Right cardiac atrium (tissue), 5 donors: ENCODE measurements around the gene MPDU1. TPM values are rescaled to one million over a fixed set of nuclear protein-coding genes. Genes with fewer than 3 reads are reported as not detected.

Experiments
- ATAC-seq, 2 donors: fragments of 200-7000 bp; cut with Tn5 transposase; one replicate each; pipeline versions ENCODE4 v1.8.0 to v1.9.1; 2020; ENCODE audit warnings: moderate library complexity in 2 of 2, mild to moderate bottlenecking in 1 of 2
- DNase-seq, 3 donors: peaks; one replicate each; pipeline ENCODE4 v3.0.0-alpha.2; 2020
- H3K27ac ChIP-seq: one replicate; pipeline ENCODE4 v1.5.1; 2013; ENCODE audit warnings: mild to moderate bottlenecking, low read length, control low read depth, moderate library complexity
- H3K27me3 ChIP-seq: one replicate; pipeline ENCODE4 v1.6.1; 2013; ENCODE audit not compliant: control insufficient read depth, insufficient read depth
- H3K4me1 ChIP-seq: one replicate; pipeline ENCODE4 v1.6.1; 2013; ENCODE audit warnings: low read length; ENCODE audit not compliant: control insufficient read depth, insufficient read depth
- H3K4me3 ChIP-seq: one replicate; pipeline ENCODE4 v1.5.1; 2013; ENCODE audit warnings: low read length, control low read depth
- H3K9me3 ChIP-seq: one replicate; pipeline ENCODE4 v1.6.1; 2013; ENCODE audit warnings: low read length; ENCODE audit not compliant: control insufficient read depth
- WGBS: extraction: QIAGEN DNeasy Blood & Tissue Kit; methylation state at CpG from one replicate; pipeline ENCODE4 v1.1.7; 2013; 5-methylcytosine and 5-hydroxymethylcytosine counted together
- intact Hi-C, 4 donors: fragments of 100-400 bp; cut with DNase I; formaldehyde crosslinking; loops; one replicate each; pipeline versions ENCODE4 v1.11.0 to v1.14.0; 2022 to 2023
- polyA plus RNA-seq: library from polyadenylated mRNA; stranded (reverse); fragments of 200-250 nt; gene quantifications from one replicate; pipeline ENCODE4 v1.2.3, GENCODE V29; 2013
- total RNA-seq, 4 donors: library from RNA; stranded (reverse); fragmentation: NEBNext Ultra II Directional; extraction: Animal tissue kit (Norgen Biotek cat#: 25700); gene quantifications; one replicate each; pipeline ENCODE4 v1.2.1, GENCODE V29; 2021
- donor health status: healthy with polysubstance abuse.
- donor health status: DM: no; HTN: yes; CAD: no.
- donor health status: DM: no; HTN: no; CAD: no.
- donor health status: DM: no; HTN: yes; CAD: no; lungs with severe emphysema.
- donor health status: DM: yes; HTN: yes; CAD: no.

MPDU1 gene
- total and polyA plus RNA-seq, 5 donors = 19.3 to 43.7 (median 29.6) TPM

GRCh38 chr17:7580604-7581575, 2.8 kb upstream of the MPDU1 start:
- WGBS = 77% methylated on average over 23 of the region's 23 CpGs
- Histone ChIP-seq H3K9me3 (no peaks in the 10 kb centered on the region), H3K27ac (peak overlapping the region; percentile 5), H3K4me3 (no peak overlapping the region), H3K27me3 (no peaks in the 10 kb centered on the region), H3K4me1 (peaks cover 19% of the 10 kb centered on the region)
- intact Hi-C loops = loop anchor here in 2 of 4 donors (10.0 kb wide), 2 partner anchors 104 to 226 kb away; partner anchors contain the start of genes KCTD11 (in 1 of the 2), TMEM95 (in 1 of the 2), TP53 (in 1 of the 2) and WRAP53 (in 1 of the 2)
- DNase-seq = no peak
- no peak for ATAC-seq

- peak in 1 of 2 donors; percentile 0 for ATAC-seq
- intact Hi-C loops = loop anchor here in 2 of 4 donors (10.0 kb wide), 2 partner anchors 102 to 228 kb away; partner anchors contain the start of genes KCTD11 (in 1 of the 2), TMEM95 (in 1 of the 2), TP53 (in 1 of the 2) and WRAP53 (in 1 of the 2)
- no peaks in the 10 kb centered on the region for H3K27me3 ChIP-seq
- H3K9me3 ChIP-seq = no peaks in the 10 kb centered on the region
- peak overlapping the region; percentile 73 for H3K27ac ChIP-seq
- H3K4me3 ChIP-seq = peak overlapping the region; percentile 3
- 86% methylated on average over 36 of the region's 36 CpGs for WGBS
- H3K4me1 ChIP-seq = peaks cover 19% of the 10 kb centered on the region
- peak; percentile 50 to 83 (median 78) for DNase-seq
Measured at GRCh38 chr17:7582396-7583252, 1.0 kb upstream of the MPDU1 start.

- H3K27me3 ChIP-seq = no peaks in the 10 kb centered on the region
- no peaks in the 10 kb centered on the region for H3K9me3 ChIP-seq
- DNase-seq = no peak
- no peak for ATAC-seq
- intact Hi-C loops = loop anchor here in 2 of 4 donors (10.0 kb wide), 2 partner anchors 98 to 232 kb away; partner anchors contain the start of genes KCTD11 (in 1 of the 2), TMEM95 (in 1 of the 2), TP53 (in 1 of the 2) and WRAP53 (in 1 of the 2)
- WGBS = 71% methylated on average over 9 of the region's 9 CpGs
- peaks cover 13% of the 10 kb centered on the region for H3K4me1 ChIP-seq
- H3K27ac ChIP-seq = peak overlapping the region; percentile 55
- no peak overlapping the region for H3K4me3 ChIP-seq
Measured at GRCh38 chr17:7586673-7587419, 3.2 kb downstream of the MPDU1 start.

GRCh38 chr17:7587420-7588151, 3.9 kb downstream of the MPDU1 start:
- intact Hi-C loops = loop anchor here in 2 of 4 donors (10.0 kb wide), 2 partner anchors 97 to 233 kb away; partner anchors contain the start of genes KCTD11 (in 1 of the 2), TMEM95 (in 1 of the 2), TP53 (in 1 of the 2) and WRAP53 (in 1 of the 2)
- Histone ChIP-seq H3K9me3 (no peaks in the 10 kb centered on the region), H3K27me3 (no peaks in the 10 kb centered on the region), H3K4me3 (no peak overlapping the region), H3K27ac (peak overlapping the region; percentile 55), H3K4me1 (peaks cover 7% of the 10 kb centered on the region)
- ATAC-seq (no peak), DNase-seq (no peak)
- WGBS = 63% methylated on average over 12 of the region's 12 CpGs

GRCh38 chr17:7588553-7589203, 5.0 kb downstream of the MPDU1 start:
- ATAC-seq = peak; percentile 5 to 19
- DNase-seq = peak in 2 of 3 donors; percentile 61 to 63
- intact Hi-C loops = loop anchor here in 2 of 4 donors (10.0 kb wide), 2 partner anchors 96 to 234 kb away; partner anchors contain the start of genes KCTD11 (in 1 of the 2), TMEM95 (in 1 of the 2), TP53 (in 1 of the 2) and WRAP53 (in 1 of the 2)

GRCh38 chr17:7589204-7589868, 5.7 kb downstream of the MPDU1 start:
- ATAC-seq (peak; percentile 80 to 85), DNase-seq (peak; percentile 89 to 96 (median 94))
- Histone ChIP-seq H3K27me3 (no peaks in the 10 kb centered on the region), H3K4me1 (no peaks in the 10 kb centered on the region), H3K9me3 (no peaks in the 10 kb centered on the region), H3K4me3 (no peak overlapping the region), H3K27ac (peak overlapping the region; percentile 26)
- WGBS = 13% methylated on average over 56 of the region's 56 CpGs
- intact Hi-C loops = loop anchor here in 2 of 4 donors (10.0 kb wide), 2 partner anchors 95 to 235 kb away; partner anchors contain the start of genes KCTD11 (in 1 of the 2), TMEM95 (in 1 of the 2), TP53 (in 1 of the 2) and WRAP53 (in 1 of the 2)

More at GRCh38 chr17:7588553-7589203, 5.0 kb downstream of the MPDU1 start:
- Histone ChIP-seq H3K27ac (peak overlapping the region; percentile 26), H3K4me1 (no peaks in the 10 kb centered on the region), H3K27me3 (no peaks in the 10 kb centered on the region), H3K4me3 (no peak overlapping the region), H3K9me3 (no peaks in the 10 kb centered on the region)
- WGBS = 66% methylated on average over 30 of the region's 30 CpGs

GRCh38 chr17:7589891-7590691, 6.4 kb downstream of the MPDU1 start, which contains the start of gene SOX15:
SOX15 (minus strand) TSS chr17:7590094; CDS start chr17:7589676, 418 bp downstream.
- no peaks in the 10 kb centered on the region for H3K4me1 ChIP-seq
- peak within 1 kb of the TSS; percentile 26 for H3K27ac ChIP-seq
- H3K4me3 ChIP-seq = no peak within 1 kb of the TSS
- intact Hi-C loops = loop anchor here in 2 of 4 donors (10.0 kb wide), 2 partner anchors 95 to 235 kb away; partner anchors contain the start of genes KCTD11 (in 1 of the 2), TMEM95 (in 1 of the 2), TP53 (in 1 of the 2) and WRAP53 (in 1 of the 2)
- H3K9me3 ChIP-seq = no peaks in the 10 kb centered on the region
- ATAC-seq (peak; percentile 1 to 3), DNase-seq (no peak)
- 63% methylated on average over 24 of the region's 24 CpGs for whole genome bisulfite sequencing
- H3K27me3 ChIP-seq = no peaks in the 10 kb centered on the region

GRCh38 chr17:7590743-7591142, 7.1 kb downstream of the MPDU1 start:
- Histone ChIP-seq H3K27ac (no peak overlapping the region), H3K27me3 (no peaks in the 10 kb centered on the region), H3K9me3 (no peaks in the 10 kb centered on the region), H3K4me3 (no peak overlapping the region), H3K4me1 (no peaks in the 10 kb centered on the region)
- DNase-seq (no peak), ATAC-seq (no peak)
- WGBS = 82% methylated on average over 4 of the region's 4 CpGs
- intact Hi-C loops = no loop called here
